Testis (tissue), 2 donors: ENCODE results near the gene SNX32.
"Not testable (repeated sequence)": the region's sequence is repeated elsewhere in the genome, so short reads cannot be mapped to it uniquely, and the experiment has no call there.

Source experiments
- POLR2A ChIP-seq: fragments of 450-650 bp; IDR thresholded peaks from one replicate; pipeline ENCODE4 v1.6.1; 2017; ENCODE audit warnings: antibody characterized with exemption, mild to moderate bottlenecking, moderate library complexity
- TF ChIP-seq, protein P1 (sequence below), 3 experiments: fragments of 450-650 bp in 2 of 3; fragments of 200-600 bp in 1 of 3; sonication (generic) in 1 of 3; IDR thresholded peaks; one replicate each; pipeline ENCODE4 v1.5.1; 2016 to 2019; ENCODE audit warnings: antibody characterized with exemption in 3 of 3, mild to moderate bottlenecking in 2 of 3, moderate library complexity in 1 of 3

- TF ChIP-seq, protein P1, sequence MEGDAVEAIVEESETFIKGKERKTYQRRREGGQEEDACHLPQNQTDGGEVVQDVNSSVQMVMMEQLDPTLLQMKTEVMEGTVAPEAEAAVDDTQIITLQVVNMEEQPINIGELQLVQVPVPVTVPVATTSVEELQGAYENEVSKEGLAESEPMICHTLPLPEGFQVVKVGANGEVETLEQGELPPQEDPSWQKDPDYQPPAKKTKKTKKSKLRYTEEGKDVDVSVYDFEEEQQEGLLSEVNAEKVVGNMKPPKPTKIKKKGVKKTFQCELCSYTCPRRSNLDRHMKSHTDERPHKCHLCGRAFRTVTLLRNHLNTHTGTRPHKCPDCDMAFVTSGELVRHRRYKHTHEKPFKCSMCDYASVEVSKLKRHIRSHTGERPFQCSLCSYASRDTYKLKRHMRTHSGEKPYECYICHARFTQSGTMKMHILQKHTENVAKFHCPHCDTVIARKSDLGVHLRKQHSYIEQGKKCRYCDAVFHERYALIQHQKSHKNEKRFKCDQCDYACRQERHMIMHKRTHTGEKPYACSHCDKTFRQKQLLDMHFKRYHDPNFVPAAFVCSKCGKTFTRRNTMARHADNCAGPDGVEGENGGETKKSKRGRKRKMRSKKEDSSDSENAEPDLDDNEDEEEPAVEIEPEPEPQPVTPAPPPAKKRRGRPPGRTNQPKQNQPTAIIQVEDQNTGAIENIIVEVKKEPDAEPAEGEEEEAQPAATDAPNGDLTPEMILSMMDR (IDR thresholded peaks at IDR 0.05): not testable (repeated sequence)
- TF ChIP-seq POLR2A: not testable (repeated sequence)
Measured at GRCh38 chr11:65832231-65832630, 1.5 kb upstream of the SNX32 start.
